ENCODE measurements around the gene TMC3. TPM values are rescaled to one million over a fixed set of nuclear protein-coding genes. Genes with fewer than 3 reads are reported as not detected.

Gene TMC3
- total and polyA plus RNA-seq, 9 of the 15 experiments (the other 6 are each of a cell fraction or from before 2014, with no cell fraction given) = 0.01 to 0.14 TPM; not detected in 7

- TF ChIP-seq, protein P1, sequence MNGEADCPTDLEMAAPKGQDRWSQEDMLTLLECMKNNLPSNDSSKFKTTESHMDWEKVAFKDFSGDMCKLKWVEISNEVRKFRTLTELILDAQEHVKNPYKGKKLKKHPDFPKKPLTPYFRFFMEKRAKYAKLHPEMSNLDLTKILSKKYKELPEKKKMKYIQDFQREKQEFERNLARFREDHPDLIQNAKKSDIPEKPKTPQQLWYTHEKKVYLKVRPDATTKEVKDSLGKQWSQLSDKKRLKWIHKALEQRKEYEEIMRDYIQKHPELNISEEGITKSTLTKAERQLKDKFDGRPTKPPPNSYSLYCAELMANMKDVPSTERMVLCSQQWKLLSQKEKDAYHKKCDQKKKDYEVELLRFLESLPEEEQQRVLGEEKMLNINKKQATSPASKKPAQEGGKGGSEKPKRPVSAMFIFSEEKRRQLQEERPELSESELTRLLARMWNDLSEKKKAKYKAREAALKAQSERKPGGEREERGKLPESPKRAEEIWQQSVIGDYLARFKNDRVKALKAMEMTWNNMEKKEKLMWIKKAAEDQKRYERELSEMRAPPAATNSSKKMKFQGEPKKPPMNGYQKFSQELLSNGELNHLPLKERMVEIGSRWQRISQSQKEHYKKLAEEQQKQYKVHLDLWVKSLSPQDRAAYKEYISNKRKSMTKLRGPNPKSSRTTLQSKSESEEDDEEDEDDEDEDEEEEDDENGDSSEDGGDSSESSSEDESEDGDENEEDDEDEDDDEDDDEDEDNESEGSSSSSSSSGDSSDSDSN (IDR thresholded peaks at IDR 0.05; ENCODE audit: borderline replicate concordance in 1 of 2, low read depth in 2 of 2, low read length in 2 of 2) = no peak
Observed at GRCh38 chr15:81356252-81356651, 17.8 kb downstream of the TMC3 start (continued).

- in situ Hi-C loops (cut with MboI) (no loop called here), intact Hi-C loops (cut with micrococcal nuclease) (no loop called here)
- Histone ChIP-seq H3K4me3 (no peak overlapping the region), H3K9ac (ENCODE audit: insufficient read depth in 1 of 2, low read depth in 2 of 2, low read length in 2 of 2) (no peak overlapping the region), H3K36me3 (ENCODE audit: control insufficient read depth, insufficient read depth, low read length) (no peaks in the 10 kb centered on the region), H3K9me1 (ENCODE audit: control insufficient read depth, insufficient read depth, low read length) (no peaks in the 10 kb centered on the region), H4K20me1 (replicated peaks; ENCODE audit: control insufficient read depth, insufficient read depth, low read length) (no peaks in the 10 kb centered on the region; the same call in 1 of the 2 replicates), H3K79me2 (ENCODE audit: control insufficient read depth, insufficient read depth, low read length) (no peaks in the 10 kb centered on the region), H3K27me3 (ENCODE audit: control insufficient read depth in 2 of 2, insufficient read depth in 2 of 2, low read length in 2 of 2) (peaks cover 0 to 39% of the 10 kb centered on the region in 2 experiments), H2AFZ (ENCODE audit: low read depth, low read length) (no peak overlapping the region), H3K4me1 (replicated peaks in 1 of 2; ENCODE audit: control insufficient read depth in 2 of 2, insufficient read depth in 2 of 2, low read length in 2 of 2) (no peaks in the 10 kb centered on the region), H3K4me2 (ENCODE audit: insufficient read depth, low read length) (no peak overlapping the region), H3K9me3 (replicated peaks; ENCODE audit: control insufficient read depth, insufficient read depth, low read depth, low read length) (no peaks in the 10 kb centered on the region), H3K27ac (ENCODE audit: extremely low read depth, low read depth, low read length) (no peak overlapping the region)
- DNase-seq (ENCODE audit: extremely low read depth in 1 of 4, low spot score in 3 of 4) = no peak
- CTCF ChIA-PET (ENCODE audit: low intra/inter-chr PET ratio) = no interaction called here
- ATAC-seq = no peak
- TF ChIP-seq SUPT5H (IDR thresholded peaks at IDR 0.05) = no peak
- no peak for TF ChIP-seq POLR2G (IDR thresholded peaks at IDR 0.05; ENCODE audit: low read depth, low read length)
- no peak for TF ChIP-seq ZBTB12 (CRISPR knock-in tag; IDR thresholded peaks at IDR 0.05)
- no peak for TF ChIP-seq PHF21A (IDR thresholded peaks at IDR 0.05; ENCODE audit: borderline replicate concordance, low read depth)
- TF ChIP-seq, protein P2, sequence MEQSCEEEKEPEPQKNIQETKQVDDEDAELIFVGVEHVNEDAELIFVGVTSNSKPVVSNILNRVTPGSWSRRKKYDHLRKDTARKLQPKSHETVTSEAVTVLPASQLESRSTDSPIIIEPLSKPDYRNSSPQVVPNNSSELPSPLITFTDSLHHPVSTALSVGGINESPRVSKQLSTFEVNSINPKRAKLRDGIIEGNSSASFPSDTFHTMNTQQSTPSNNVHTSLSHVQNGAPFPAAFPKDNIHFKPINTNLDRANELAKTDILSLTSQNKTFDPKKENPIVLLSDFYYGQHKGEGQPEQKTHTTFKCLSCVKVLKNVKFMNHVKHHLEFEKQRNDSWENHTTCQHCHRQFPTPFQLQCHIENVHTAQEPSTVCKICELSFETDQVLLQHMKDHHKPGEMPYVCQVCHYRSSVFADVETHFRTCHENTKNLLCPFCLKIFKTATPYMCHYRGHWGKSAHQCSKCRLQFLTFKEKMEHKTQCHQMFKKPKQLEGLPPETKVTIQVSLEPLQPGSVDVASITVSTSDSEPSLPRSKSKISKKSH (CRISPR knock-in tag; IDR thresholded peaks at IDR 0.05) = no peak
- no peak for TF ChIP-seq ILF3 (IDR thresholded peaks at IDR 0.05; ENCODE audit: borderline replicate concordance)
- no peak for TF ChIP-seq NELFE (IDR thresholded peaks at IDR 0.05; ENCODE audit: insufficient read depth, insufficient read length)
- no peak for TF ChIP-seq RFX5 (IDR thresholded peaks at IDR 0.05; ENCODE audit: low read depth, low read length)
- TF ChIP-seq PCBP2 (IDR thresholded peaks at IDR 0.05; ENCODE audit: low read depth, low read length, poor library complexity, severe bottlenecking) = no peak
- no peak for TF ChIP-seq HIVEP1 (CRISPR knock-in tag; IDR thresholded peaks at IDR 0.05)
- TF ChIP-seq TCF7L2 (IDR thresholded peaks at IDR 0.05; ENCODE audit: low read depth, low read length) = no peak
- no peak for TF ChIP-seq ARID2 (IDR thresholded peaks at IDR 0.05)
- TF ChIP-seq CREBBP (IDR thresholded peaks at IDR 0.05; ENCODE audit: low read depth, low read length) = no peak
- no peak for TF ChIP-seq CREB5 (CRISPR knock-in tag; IDR thresholded peaks at IDR 0.05)
- TF ChIP-seq L3MBTL2 (IDR thresholded peaks at IDR 0.05) = no peak
- WGBS (ENCODE audit: insufficient coverage, low coverage, missing lambda C conversion rate) = 0% methylated on average over 5 of the region's 5 CpGs
- FAIRE-seq = no peak
- no TSS peak for BruUV-seq (replicated peaks)
- POLR2A ChIA-PET = interaction anchor here (0.7 kb wide), 1 partner anchor 211 kb away, joined by 3 read pairs; no protein-coding TSS in a partner anchor
Observed at GRCh38 chr15:81351651-81352050, 22.4 kb downstream of the TMC3 start.
